GM12872 (cell line): Measurements from ENCODE around the gene FHIT.

ENCODE experiments used
- CTCF ChIP-seq: IDR thresholded peaks from 3 replicates; pipeline ENCODE4 v1.5.1; 2011; ENCODE audit warnings: low read depth, mild to moderate bottlenecking, low read length, moderate library complexity; ENCODE audit not compliant: insufficient read depth

Gene FHIT

GRCh38 chr3:60890226-60890625 lies 361.0 kb downstream of the FHIT start:
- no peak for TF ChIP-seq CTCF

GRCh38 chr3:60887574-60887973 lies 363.7 kb downstream of the FHIT start:
- TF ChIP-seq CTCF: no peak

- TF ChIP-seq CTCF: no peak
Measured at GRCh38 chr3:60886518-60886917, 364.7 kb downstream of the FHIT start.

GRCh38 chr3:60884005-60884404 lies 367.2 kb downstream of the FHIT start:
- TF ChIP-seq CTCF: no peak

- TF ChIP-seq CTCF: no peak
Measured at GRCh38 chr3:60877188-60877587, 374.1 kb downstream of the FHIT start.

GRCh38 chr3:60870396-60870795 lies 380.9 kb downstream of the FHIT start:
- TF ChIP-seq CTCF: no peak

- TF ChIP-seq CTCF: no peak
Measured at GRCh38 chr3:60867200-60867599, 384.1 kb downstream of the FHIT start.

- no peak for TF ChIP-seq CTCF
Measured at GRCh38 chr3:60856257-60857046, 394.8 kb downstream of the FHIT start.
